Ishikawa (cell line): Measurements from ENCODE around the gene ERBB4.

ENCODE experiments used
- CEBPB ChIP-seq: IDR thresholded peaks from 2 replicates; pipeline ENCODE4 v1.6.1; 2012
- CREB1 ChIP-seq: IDR thresholded peaks from 2 replicates; pipeline ENCODE4 v1.6.1; 2012; ENCODE audit warnings: low read depth
- EGR1 ChIP-seq: IDR thresholded peaks from 2 replicates; pipeline ENCODE4 v1.6.1; 2012
- EP300 ChIP-seq: IDR thresholded peaks from 2 replicates; pipeline ENCODE4 v1.6.1; 2012; ENCODE audit warnings: borderline replicate concordance
- FOXM1 ChIP-seq: IDR thresholded peaks from 2 replicates; pipeline ENCODE4 v1.6.1; 2012; ENCODE audit warnings: low read depth, borderline replicate concordance
- MAX ChIP-seq: IDR thresholded peaks from 2 replicates; pipeline ENCODE4 v1.6.1; 2012
- NFIC ChIP-seq: IDR thresholded peaks from 2 replicates; pipeline ENCODE4 v1.6.1; 2012
- RAD21 ChIP-seq: IDR thresholded peaks from 2 replicates; pipeline ENCODE4 v1.6.1; 2012; ENCODE audit warnings: low read depth
- REST ChIP-seq: IDR thresholded peaks from 2 replicates; pipeline ENCODE4 v1.6.1; 2012; ENCODE audit warnings: low read depth, mild to moderate bottlenecking
- TAF1 ChIP-seq: IDR thresholded peaks from 2 replicates; pipeline ENCODE4 v1.6.1; 2012; ENCODE audit warnings: low read depth, mild to moderate bottlenecking
- TCF12 ChIP-seq: IDR thresholded peaks from 2 replicates; pipeline ENCODE4 v1.6.1; 2012; ENCODE audit warnings: low read depth
- TEAD4 ChIP-seq: IDR thresholded peaks from 2 replicates; pipeline ENCODE4 v1.6.1; 2012
- USF1 ChIP-seq: IDR thresholded peaks from 2 replicates; pipeline ENCODE4 v1.6.1; 2012
- YY1 ChIP-seq: IDR thresholded peaks from 2 replicates; pipeline ENCODE4 v1.6.1; 2012; ENCODE audit warnings: low read depth
- ZBTB7A ChIP-seq: IDR thresholded peaks from 2 replicates; pipeline ENCODE4 v1.6.1; 2012; ENCODE audit warnings: low read depth

Gene ERBB4

DNA sequence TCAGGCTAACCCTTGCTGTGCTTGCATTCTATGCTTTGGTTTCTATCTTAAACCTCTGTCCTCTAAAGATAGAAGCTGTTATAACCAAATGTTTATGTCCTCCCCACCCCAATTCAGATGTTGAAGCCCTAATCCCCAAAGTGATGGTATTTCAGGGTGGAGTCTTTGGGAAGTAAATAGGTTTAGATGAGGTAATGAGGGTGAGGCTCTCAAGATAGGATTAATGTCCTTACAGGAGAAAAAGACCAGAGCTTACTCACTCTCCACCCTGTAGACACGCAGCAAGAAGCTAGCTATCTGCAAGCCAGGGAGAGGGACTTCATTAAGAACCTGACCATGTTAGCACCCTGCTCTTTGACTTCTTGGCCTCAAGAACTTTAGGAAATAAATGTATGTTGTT is 362.5 kb downstream of the ERBB4 start:
- TF ChIP-seq TEAD4, result no peak
- TF ChIP-seq CREB1, result no peak
- no peak for TF ChIP-seq TAF1
- no peak for TF ChIP-seq TCF12
- TF ChIP-seq YY1, result no peak
- TF ChIP-seq USF1, result no peak
- no peak for TF ChIP-seq FOXM1
- no peak for TF ChIP-seq EGR1
- TF ChIP-seq CEBPB, result no peak
- no peak for TF ChIP-seq RAD21

GRCh38 chr2:212173756-212174510 is 364.7 kb downstream of the ERBB4 start:
- no peak for TF ChIP-seq FOXM1
- no peak for TF ChIP-seq REST
- TF ChIP-seq USF1, result no peak
- no peak for TF ChIP-seq TEAD4
- no peak for TF ChIP-seq CEBPB
- TF ChIP-seq EGR1, result no peak
- TF ChIP-seq CREB1, result no peak

GRCh38 chr2:212173331-212173730 is 365.3 kb downstream of the ERBB4 start:
- TF ChIP-seq EP300 (no peak), EGR1 (no peak), TAF1 (no peak), CEBPB (no peak), ZBTB7A (no peak), MAX (no peak), YY1 (no peak), NFIC (no peak), TEAD4 (no peak), USF1 (no peak), TCF12 (no peak), RAD21 (no peak), FOXM1 (no peak)

DNA sequence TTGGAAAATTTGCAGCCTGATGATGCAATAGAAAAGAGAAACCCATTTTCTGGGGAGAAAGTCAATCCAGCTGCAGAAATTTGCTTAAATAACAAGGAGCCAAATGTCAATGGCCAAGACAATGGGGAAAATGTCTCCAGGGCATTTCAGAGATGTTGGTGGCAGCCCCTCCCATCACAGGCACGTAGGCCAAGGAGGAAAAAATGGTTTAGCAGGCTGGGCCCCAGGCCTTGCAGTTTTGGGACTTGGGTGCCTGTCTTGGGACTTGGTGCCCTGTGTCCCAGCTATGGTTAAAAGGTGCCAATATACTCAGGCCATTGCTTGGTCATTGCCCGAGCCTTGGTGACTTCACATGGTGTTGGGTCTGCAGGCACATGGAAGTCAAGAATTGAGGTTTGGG is 368.2 kb downstream of the ERBB4 start:
- TF ChIP-seq TCF12, result no peak
- no peak for TF ChIP-seq USF1
- no peak for TF ChIP-seq ZBTB7A
- TF ChIP-seq CEBPB, result no peak
- TF ChIP-seq RAD21, result no peak
- no peak for TF ChIP-seq TEAD4
- TF ChIP-seq NFIC, result no peak
- TF ChIP-seq EP300, result no peak
- TF ChIP-seq FOXM1, result no peak
- no peak for TF ChIP-seq MAX
- TF ChIP-seq TAF1, result no peak
- no peak for TF ChIP-seq REST

DNA sequence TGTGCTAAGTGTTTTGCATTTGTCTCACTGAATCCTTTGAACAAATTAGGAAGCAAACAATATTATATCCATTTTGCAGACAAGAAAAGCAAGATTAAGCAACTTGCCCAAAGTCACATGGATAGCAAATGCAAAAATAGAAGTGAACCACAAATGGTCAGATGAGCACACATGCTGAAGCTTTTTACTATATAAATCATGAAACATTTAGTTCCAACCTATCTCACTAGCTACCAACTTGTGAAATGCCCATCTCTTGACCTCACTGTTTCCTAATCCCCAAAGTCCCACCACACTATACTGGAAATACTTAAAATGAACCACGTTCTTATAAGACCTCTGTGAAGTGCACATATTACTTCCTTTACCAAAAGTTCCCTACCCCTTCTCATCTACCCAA is 380.5 kb downstream of the ERBB4 start:
- TF ChIP-seq NFIC (no peak), CEBPB (no peak), REST (no peak), ZBTB7A (no peak), EGR1 (no peak), MAX (no peak), TEAD4 (no peak), EP300 (no peak), TCF12 (no peak), USF1 (no peak), TAF1 (no peak), FOXM1 (no peak)
